Embryonic facial prominence (tissue), 1 donor: ENCODE results near the gene PLEKHA1.
A peak's percentile ranks its signal among the peaks of the same experiment; 100 is the strongest.

Experiments
- DNase-seq: peaks from one replicate; pipeline ENCODE4 v3.0.0-alpha.2; 2016; ENCODE audit errors: extremely low spot score

The PLEKHA1 gene

GRCh38 chr10:122461729-122462532, 87.4 kb downstream of the PLEKHA1 start:
- DNase-seq, result no peak

GRCh38 chr10:122462533-122463465, 88.3 kb downstream of the PLEKHA1 start:
- DNase-seq, result peak; percentile 27

GRCh38 chr10:122463466-122464249, 89.2 kb downstream of the PLEKHA1 start:
- no peak for DNase-seq

- DNase-seq, result no peak
These were observed 89.7 kb downstream of the PLEKHA1 start for GRCh38 chr10:122464250-122464510.

- DNase-seq, result no peak
These were observed 90.1 kb downstream of the PLEKHA1 start for GRCh38 chr10:122464586-122464985.

- DNase-seq, result no peak
These were observed 91.0 kb downstream of the PLEKHA1 start for GRCh38 chr10:122465401-122466040.

- no peak for DNase-seq
These were observed 92.5 kb downstream of the PLEKHA1 start for GRCh38 chr10:122466951-122467381.

- DNase-seq, result no peak
These were observed 93.2 kb downstream of the PLEKHA1 start for GRCh38 chr10:122467701-122468100.

- no peak for DNase-seq
These were observed 93.9 kb downstream of the PLEKHA1 start for GRCh38 chr10:122468307-122468925.

GRCh38 chr10:122468926-122469781, 94.6 kb downstream of the PLEKHA1 start:
- no peak for DNase-seq

- DNase-seq, result no peak
These were observed 95.3 kb downstream of the PLEKHA1 start for GRCh38 chr10:122469848-122470247.

GRCh38 chr10:122471531-122472177, 97.1 kb downstream of the PLEKHA1 start:
- DNase-seq, result no peak

GRCh38 chr10:122473116-122473515, 98.6 kb downstream of the PLEKHA1 start:
- DNase-seq, result no peak

- no peak for DNase-seq
These were observed 99.8 kb downstream of the PLEKHA1 start for GRCh38 chr10:122474131-122474818.

GRCh38 chr10:122475100-122475499, 100.6 kb downstream of the PLEKHA1 start:
- DNase-seq, result no peak

- no peak for DNase-seq
These were observed 101.3 kb downstream of the PLEKHA1 start for GRCh38 chr10:122475591-122476332.

- no peak for DNase-seq
These were observed 101.8 kb downstream of the PLEKHA1 start for GRCh38 chr10:122476333-122476695.

GRCh38 chr10:122477436-122477835, 102.9 kb downstream of the PLEKHA1 start:
- no peak for DNase-seq
